HepG2 (cell line): ENCODE data around the gene APBB3. TPM values are rescaled to one million over a fixed set of nuclear protein-coding genes. Genes with fewer than 3 reads are reported as not detected.

Experiments used
- ATAC-seq: fragments of 200-7000 bp; cut with Tn5 transposase; 3 replicates; pipeline ENCODE4 v1.9.1; 2020; ENCODE audit warnings: mild to moderate bottlenecking, moderate library complexity
- BruUV-seq: library from RNA; stranded (reverse); fragments of 400-500 nt; replicated peaks from 2 replicates; lab custom pipeline; 2021; lab: Mats Ljungman, UMichigan
- CTCF ChIA-PET: fragments of 300-600 bp; formaldehyde crosslinking; extraction: SDS; loops from one replicate; lab custom pipeline; 2021; ENCODE audit warnings: low total read pairs, inconsistent platforms, low intra/inter-chr PET ratio; lab: Yijun Ruan, JAX
- POLR2A ChIA-PET: fragments of 350-600 bp; sonication (Branson Sonifier 250); formaldehyde crosslinking; loops from one replicate; lab custom pipeline; 2020; ENCODE audit warnings: antibody characterized with exemption, inconsistent platforms; lab: Yijun Ruan, JAX
- DNase-seq: peaks from one replicate; pipeline ENCODE4 v3.0.0-alpha.2; 2015; ENCODE audit warnings: low spot score
- FAIRE-seq: peaks from 3 replicates; lab custom pipeline; 2011; peaks lifted over from hg19 to GRCh38; lab: Jason Lieb, UNC
- H2AFZ ChIP-seq: one replicate; pipeline ENCODE4 v1.6.1; 2011; ENCODE audit warnings: low read length, inconsistent platforms
- H3K27ac ChIP-seq: fragments of 300-600 bp; 3 replicates; pipeline ENCODE4 v1.8.0; 2011; ENCODE audit warnings: mixed run types, mild to moderate bottlenecking, mixed read lengths, low read length, inconsistent platforms; ENCODE audit not compliant: insufficient read depth; ENCODE audit errors: extremely low read length
- H3K27me3 ChIP-seq, 2 experiments: fragments of 200-600 bp in 1 of 2; 2 replicates in 1 of 2; 3 replicates in 1 of 2; pipeline versions ENCODE4 v1.6.0 to v1.8.0; 2011; ENCODE audit warnings: low read length in 2 of 2, mild to moderate bottlenecking in 2 of 2, moderate library complexity in 2 of 2, inconsistent platforms in 1 of 2; ENCODE audit not compliant: insufficient read depth in 2 of 2, control insufficient read depth in 1 of 2
- H3K36me3 ChIP-seq, 2 experiments: fragments of 200-600 bp in 1 of 2; replicated peaks in 1 of 2; 2 replicates in 1 of 2; 3 replicates in 1 of 2; pipeline versions ENCODE4 v1.5.1 to v1.8.0; 2011; ENCODE audit warnings: low read length in 2 of 2, inconsistent platforms in 1 of 2; ENCODE audit not compliant: insufficient read depth in 2 of 2, control insufficient read depth in 1 of 2
- H3K4me1 ChIP-seq: 2 replicates; pipeline ENCODE4 v1.5.1; 2012; ENCODE audit warnings: low read length, inconsistent platforms; ENCODE audit not compliant: insufficient read depth
- H3K4me2 ChIP-seq: 2 replicates; pipeline ENCODE4 v1.6.0; 2011; ENCODE audit warnings: low read depth, low read length, inconsistent platforms
- H3K4me3 ChIP-seq, 3 experiments: fragments of 200-600 bp in 1 of 3; sonication (generic), shearing (Covaris generic) in 1 of 3; replicated peaks in 1 of 3; 2 replicates each; pipeline ENCODE4 v1.5.1; 2011 to 2016; ENCODE audit warnings: low read length in 3 of 3, inconsistent platforms in 2 of 3, low read depth in 2 of 3, mild to moderate bottlenecking in 2 of 3, control low read depth in 1 of 3, mixed read lengths in 1 of 3; ENCODE audit not compliant: insufficient read depth in 1 of 3
- H3K79me2 ChIP-seq: one replicate; pipeline ENCODE4 v1.6.1; 2011; ENCODE audit warnings: low read length, inconsistent platforms; ENCODE audit not compliant: insufficient read depth
- H3K9ac ChIP-seq: 2 replicates; pipeline ENCODE4 v1.6.0; 2011; ENCODE audit warnings: mild to moderate bottlenecking, low read depth, low read length, inconsistent platforms; ENCODE audit not compliant: insufficient read depth
- H3K9me3 ChIP-seq: 2 replicates; pipeline ENCODE4 v1.5.1; 2012; ENCODE audit warnings: mild to moderate bottlenecking, low read length
- H4K20me1 ChIP-seq: 2 replicates; pipeline ENCODE4 v1.6.0; 2011; ENCODE audit warnings: inconsistent platforms, mild to moderate bottlenecking, low read length, moderate library complexity; ENCODE audit not compliant: insufficient read depth
- ARID4A ChIP-seq: sonication (generic); formaldehyde crosslinking; IDR thresholded peaks from 2 replicates; pipeline ENCODE4 v1.5.0; 2020; ENCODE audit warnings: mild to moderate bottlenecking, missing genetic modification reagents, borderline replicate concordance
- SNAPC4 ChIP-seq: sonication (generic); formaldehyde crosslinking; IDR thresholded peaks from 2 replicates; pipeline ENCODE4 v1.4.0; 2020; ENCODE audit warnings: mild to moderate bottlenecking, missing genetic modification reagents
- WGBS: methylation state at CpG from one replicate; pipeline ENCODE4 v1.1.6; 2017; ENCODE audit warnings: low lambda C conversion rate; 5-methylcytosine and 5-hydroxymethylcytosine counted together
- in situ Hi-C: cut with HindIII; loops from 2 replicates; pipeline ENCODE4 v1.10.0; 2017; ENCODE audit warnings: low pct_unique_long_range_greater_than_20kb; ENCODE audit not compliant: extremely low pct_ligation_motif_present
- intact Hi-C: fragments of 100-400 bp; cut with micrococcal nuclease; formaldehyde crosslinking; loops from one replicate; pipeline ENCODE4 v1.10.0; 2022; ENCODE audit not compliant: unreplicated experiment
- polyA plus RNA-seq, 8 experiments: library from polyadenylated mRNA; depleted of rRNA in 3 of 8; stranded (reverse) in 7 of 8; unstranded in 1 of 8; fragments of >200 nt; fragmentation: Illumina TruSeq in 4 of 8; extraction: Trizol in 4 of 8; gene quantifications; 2 replicates each; pipeline versions ENCODE4 v1.2.1 to v1.2.3, GENCODE V29; 2011 to 2016; ENCODE audit warnings: low read depth in 4 of 8, missing spikeins in 1 of 8, mixed read lengths in 1 of 8; ENCODE audit not compliant: insufficient read depth in 1 of 8
- total RNA-seq, 5 experiments: library from RNA; depleted of rRNA; stranded (reverse); fragments of >200 nt; fragmentation: Illumina TruSeq; extraction: Trizol; gene quantifications; 2 replicates each; pipeline ENCODE4 v1.2.3, GENCODE V29; 2016; ENCODE audit warnings: low read depth in 1 of 5

Gene APBB3
- total and polyA plus RNA-seq, 2 of the 13 experiments (the other 11 are each of a cell fraction or from before 2014, with no cell fraction given): 0.38 to 0.78 TPM

- Histone ChIP-seq H3K9me3 (no peaks in the 10 kb centered on the region), H3K4me1 (peaks cover 47% of the 10 kb centered on the region), H3K4me3 (no peak overlapping the region)
- WGBS: 81% methylated on average over 7 of the region's 7 CpGs
- TF ChIP-seq ARID4A (CRISPR knock-in tag) (0 out of 2 replicates have a peak, but pooled peaks have one; percentile 16), SNAPC4 (CRISPR knock-in tag) (no peak)
- TF ChIP-seq, all 625 proteins: peak for 1
- DNase-seq (no peak), ATAC-seq (no peak), FAIRE-seq (no peak)
- H3K4me2 ChIP-seq: no peak overlapping the region
- no peak overlapping the region for H3K9ac ChIP-seq
- no TSS peak for BruUV-seq
- no peak overlapping the region for H3K27ac ChIP-seq
- no peaks in the 10 kb centered on the region for H3K79me2 ChIP-seq
- no peaks in the 10 kb centered on the region for H3K36me3 ChIP-seq
- no peaks in the 10 kb centered on the region for H3K27me3 ChIP-seq
- POLR2A ChIA-PET: no interaction called here
- H2AFZ ChIP-seq: no peak overlapping the region
- intact Hi-C loops: loop anchor here (2.0 kb wide), 1 partner anchor 37 kb away; no protein-coding TSS in a partner anchor
- CTCF ChIA-PET: interaction anchor here (4.0 kb wide), 1 partner anchor 61 kb away, joined by 11 read pairs; no protein-coding TSS in a partner anchor
- in situ Hi-C loops: no loop called here
- no peaks in the 10 kb centered on the region for H4K20me1 ChIP-seq
These were observed 9.3 kb upstream of the APBB3 start for GRCh38 chr5:140573683-140574082.
